ENCODE measurements around the gene EPGN. TPM values are rescaled to one million over a fixed set of nuclear protein-coding genes. Genes with fewer than 3 reads are reported as not detected.

EPGN gene
- total RNA-seq, 1 experiment from 2014 or later = not detected

- CTCF ChIA-PET = no interaction called here
- H3K4me1 ChIP-seq (ENCODE audit: insufficient read depth, low read length, poor library complexity, severe bottlenecking) = no peaks in the 10 kb centered on the region
- H3K36me3 ChIP-seq (ENCODE audit: insufficient read depth, low read length, poor library complexity, severe bottlenecking) = no peaks in the 10 kb centered on the region
- no peak overlapping the region for H3K4me3 ChIP-seq (ENCODE audit: low read depth, low read length, poor library complexity, severe bottlenecking)
- H3K9me3 ChIP-seq (ENCODE audit: low read depth, low read length, poor library complexity, severe bottlenecking) = no peaks in the 10 kb centered on the region
- POLR2A ChIA-PET (ENCODE audit: low non-redundant PET) = no interaction called here
- intact Hi-C loops (cut with micrococcal nuclease; ENCODE audit: unreplicated experiment) = loop anchor here (5.0 kb wide), 1 partner anchor 34 kb away; no protein-coding TSS in a partner anchor
- DNase-seq (ENCODE audit: low spot score) = no peak
- H3K27ac ChIP-seq (ENCODE audit: low read depth, low read length, poor library complexity, severe bottlenecking) = no peak overlapping the region
- no peaks in the 10 kb centered on the region for H3K27me3 ChIP-seq (replicated peaks; ENCODE audit: insufficient read depth, low read depth, low read length, poor library complexity)
- BruUV-seq (replicated peaks) = no TSS peak
- no peak for TF ChIP-seq CTCF (conservative IDR thresholded peaks at IDR 0.05; ENCODE audit: low read depth, low read length)
- no peak for TF ChIP-seq EZH2 (IDR thresholded peaks at IDR 0.05; ENCODE audit: borderline replicate concordance, low read depth, low read length, poor library complexity, severe bottlenecking)
These were observed 53.4 kb downstream of the EPGN start for GRCh38 chr4:74361671-74362070.

DNA sequence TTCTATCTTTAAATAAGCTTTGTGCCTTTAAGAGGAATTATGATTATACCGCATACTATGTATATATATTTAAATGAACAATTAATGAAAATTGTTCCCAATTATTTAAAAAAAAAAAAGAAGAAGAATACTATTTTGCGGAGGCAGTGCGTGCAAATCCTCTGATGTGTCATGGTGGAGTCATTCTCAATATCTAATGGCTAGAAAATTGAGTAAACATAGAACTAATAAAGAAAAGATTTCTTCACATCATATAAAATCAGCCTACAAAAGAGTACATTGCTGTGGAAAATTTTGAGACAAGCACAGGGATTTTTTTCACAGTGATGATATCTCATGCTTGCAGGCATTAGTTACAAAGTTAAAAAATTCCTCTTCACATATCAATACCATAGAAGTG, 54.1 kb downstream of the EPGN start:
- H3K9me3 ChIP-seq (ENCODE audit: low read depth, low read length, poor library complexity, severe bottlenecking) = no peaks in the 10 kb centered on the region
- intact Hi-C loops (cut with micrococcal nuclease; ENCODE audit: unreplicated experiment) = loop anchor here (5.0 kb wide), 1 partner anchor 35 kb away; no protein-coding TSS in a partner anchor
- ChIA-PET POLR2A (ENCODE audit: low non-redundant PET) (no interaction called here), CTCF (no interaction called here)
- H3K4me1 ChIP-seq (ENCODE audit: insufficient read depth, low read length, poor library complexity, severe bottlenecking) = no peaks in the 10 kb centered on the region
- H3K27ac ChIP-seq (ENCODE audit: low read depth, low read length, poor library complexity, severe bottlenecking) = no peak overlapping the region
- no TSS peak for BruUV-seq (replicated peaks)
- TF ChIP-seq CTCF (conservative IDR thresholded peaks at IDR 0.05; ENCODE audit: low read depth, low read length) (no peak), EZH2 (IDR thresholded peaks at IDR 0.05; ENCODE audit: borderline replicate concordance, low read depth, low read length, poor library complexity, severe bottlenecking) (no peak)
- no peak for DNase-seq (ENCODE audit: low spot score)
- no peak overlapping the region for H3K4me3 ChIP-seq (ENCODE audit: low read depth, low read length, poor library complexity, severe bottlenecking)
- H3K36me3 ChIP-seq (ENCODE audit: insufficient read depth, low read length, poor library complexity, severe bottlenecking) = no peaks in the 10 kb centered on the region
- H3K27me3 ChIP-seq (replicated peaks; ENCODE audit: insufficient read depth, low read depth, low read length, poor library complexity) = no peaks in the 10 kb centered on the region

DNA sequence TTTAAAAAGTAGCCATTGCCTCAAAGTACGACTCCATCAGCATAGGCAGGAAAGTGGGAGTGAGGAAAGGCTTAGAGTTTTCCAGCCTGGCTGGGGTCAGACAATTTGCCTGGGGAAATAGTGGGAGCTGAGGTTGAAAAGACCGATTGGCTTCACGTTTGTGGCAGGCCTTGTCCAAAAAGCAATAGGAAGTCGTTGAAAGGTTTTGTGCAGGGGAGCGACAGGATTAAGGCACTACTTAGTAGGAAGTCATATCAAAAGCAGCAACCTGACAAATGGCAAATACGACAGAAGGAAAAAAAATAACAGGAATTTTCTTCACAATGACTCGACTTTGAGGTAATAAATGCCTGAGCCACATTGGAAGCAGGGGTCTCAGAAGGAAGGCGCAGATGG, 56.0 kb downstream of the EPGN start:
- POLR2A ChIA-PET (ENCODE audit: low non-redundant PET) = no interaction called here
- no TSS peak for BruUV-seq (replicated peaks)
- DNase-seq (ENCODE audit: low spot score) = no peak
- H3K4me1 ChIP-seq (ENCODE audit: insufficient read depth, low read length, poor library complexity, severe bottlenecking) = no peaks in the 10 kb centered on the region
- CTCF ChIA-PET = no interaction called here
- H3K36me3 ChIP-seq (ENCODE audit: insufficient read depth, low read length, poor library complexity, severe bottlenecking) = no peaks in the 10 kb centered on the region
- H3K27ac ChIP-seq (ENCODE audit: low read depth, low read length, poor library complexity, severe bottlenecking) = no peak overlapping the region
- intact Hi-C loops (cut with micrococcal nuclease; ENCODE audit: unreplicated experiment) = loop anchor here (5.0 kb wide), 1 partner anchor 37 kb away; no protein-coding TSS in a partner anchor
- H3K4me3 ChIP-seq (ENCODE audit: low read depth, low read length, poor library complexity, severe bottlenecking) = peak overlapping the region; percentile 44
- TF ChIP-seq EZH2 (IDR thresholded peaks at IDR 0.05; ENCODE audit: borderline replicate concordance, low read depth, low read length, poor library complexity, severe bottlenecking) = no peak
- TF ChIP-seq CTCF (conservative IDR thresholded peaks at IDR 0.05; ENCODE audit: low read depth, low read length) = no peak
- no peaks in the 10 kb centered on the region for H3K27me3 ChIP-seq (replicated peaks; ENCODE audit: insufficient read depth, low read depth, low read length, poor library complexity)
- no peaks in the 10 kb centered on the region for H3K9me3 ChIP-seq (ENCODE audit: low read depth, low read length, poor library complexity, severe bottlenecking)
